GM23338 (cell line): ENCODE data around the gene CASP8.

Experiments
- EZH2 ChIP-seq: fragments of 200-600 bp; sonication (generic); IDR thresholded peaks from one replicate; pipeline ENCODE4 v1.8.0; 2017; ENCODE audit warnings: antibody characterized with exemption, mild to moderate bottlenecking, low read depth; ENCODE audit not compliant: unreplicated experiment
- EZH2phosphoT487 ChIP-seq: fragments of 200-600 bp; sonication (generic); IDR thresholded peaks from one replicate; pipeline ENCODE4 v1.8.1; 2018; ENCODE audit warnings: antibody characterized with exemption; ENCODE audit not compliant: unreplicated experiment
- TF ChIP-seq, protein P1 (sequence below), 2 experiments: fragments of 200-600 bp in 1 of 2; sonication (generic) in 1 of 2; conservative IDR thresholded peaks; 2 replicates each; pipeline versions ENCODE4 v1.5.1 to v1.6.1; 2016 to 2017; ENCODE audit warnings: antibody characterized with exemption in 2 of 2, low read depth in 2 of 2, mild to moderate bottlenecking in 2 of 2, moderate library complexity in 1 of 2
- TF ChIP-seq, protein P2 (sequence below): IDR thresholded peaks from 2 replicates; pipeline ENCODE4 v1.6.1; 2016; ENCODE audit warnings: antibody characterized with exemption

DNA sequence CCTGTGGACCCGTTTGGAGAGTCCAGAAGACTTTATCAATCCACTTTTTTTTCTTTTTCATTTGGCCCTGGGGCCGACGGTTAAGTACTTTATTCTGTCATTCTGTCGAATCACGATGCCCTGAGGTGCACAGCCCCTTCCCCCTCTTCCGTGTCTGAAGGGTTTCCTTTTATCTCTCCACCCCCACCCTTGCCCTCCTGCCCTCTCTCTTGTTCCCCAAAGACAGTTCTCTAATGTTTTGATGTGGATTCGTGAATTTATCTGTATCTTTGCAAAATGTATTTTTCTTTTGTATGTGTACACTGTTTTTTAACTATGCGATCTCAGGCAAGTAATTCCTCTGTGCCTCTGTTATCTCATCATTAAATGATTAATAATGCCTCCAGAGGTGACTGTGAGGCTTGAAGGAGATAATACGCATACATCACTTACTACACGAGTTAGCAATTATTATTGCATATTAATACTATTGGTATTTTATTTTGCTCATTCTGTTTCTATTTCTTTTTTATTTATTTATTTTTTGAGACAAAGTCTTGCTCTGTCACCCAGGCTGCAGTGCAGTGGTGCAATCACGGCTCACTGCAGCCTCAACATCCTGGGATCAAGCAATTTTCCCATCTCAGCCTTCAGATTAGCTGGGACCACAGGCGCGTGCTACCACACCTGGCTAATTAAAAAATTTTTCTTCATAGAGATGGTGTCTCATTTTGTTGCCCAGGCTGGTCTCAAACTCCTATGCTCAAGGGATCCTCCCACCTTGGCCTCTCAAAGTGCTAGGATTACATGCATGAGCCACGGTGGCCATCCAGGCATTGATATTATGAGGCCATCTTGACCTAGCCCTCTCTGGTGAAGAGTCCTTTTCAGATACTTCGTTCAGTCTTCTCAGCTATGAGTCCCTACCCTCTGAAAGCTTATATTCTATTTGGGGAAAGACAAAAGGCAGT lies 1.4 kb upstream of the CASP8 start:
- TF ChIP-seq, protein P1, sequence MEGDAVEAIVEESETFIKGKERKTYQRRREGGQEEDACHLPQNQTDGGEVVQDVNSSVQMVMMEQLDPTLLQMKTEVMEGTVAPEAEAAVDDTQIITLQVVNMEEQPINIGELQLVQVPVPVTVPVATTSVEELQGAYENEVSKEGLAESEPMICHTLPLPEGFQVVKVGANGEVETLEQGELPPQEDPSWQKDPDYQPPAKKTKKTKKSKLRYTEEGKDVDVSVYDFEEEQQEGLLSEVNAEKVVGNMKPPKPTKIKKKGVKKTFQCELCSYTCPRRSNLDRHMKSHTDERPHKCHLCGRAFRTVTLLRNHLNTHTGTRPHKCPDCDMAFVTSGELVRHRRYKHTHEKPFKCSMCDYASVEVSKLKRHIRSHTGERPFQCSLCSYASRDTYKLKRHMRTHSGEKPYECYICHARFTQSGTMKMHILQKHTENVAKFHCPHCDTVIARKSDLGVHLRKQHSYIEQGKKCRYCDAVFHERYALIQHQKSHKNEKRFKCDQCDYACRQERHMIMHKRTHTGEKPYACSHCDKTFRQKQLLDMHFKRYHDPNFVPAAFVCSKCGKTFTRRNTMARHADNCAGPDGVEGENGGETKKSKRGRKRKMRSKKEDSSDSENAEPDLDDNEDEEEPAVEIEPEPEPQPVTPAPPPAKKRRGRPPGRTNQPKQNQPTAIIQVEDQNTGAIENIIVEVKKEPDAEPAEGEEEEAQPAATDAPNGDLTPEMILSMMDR (conservative IDR thresholded peaks at IDR 0.05; ENCODE audit: low read depth in 2 of 2), result no peak
- no peak for TF ChIP-seq EZH2
- TF ChIP-seq, protein P2, sequence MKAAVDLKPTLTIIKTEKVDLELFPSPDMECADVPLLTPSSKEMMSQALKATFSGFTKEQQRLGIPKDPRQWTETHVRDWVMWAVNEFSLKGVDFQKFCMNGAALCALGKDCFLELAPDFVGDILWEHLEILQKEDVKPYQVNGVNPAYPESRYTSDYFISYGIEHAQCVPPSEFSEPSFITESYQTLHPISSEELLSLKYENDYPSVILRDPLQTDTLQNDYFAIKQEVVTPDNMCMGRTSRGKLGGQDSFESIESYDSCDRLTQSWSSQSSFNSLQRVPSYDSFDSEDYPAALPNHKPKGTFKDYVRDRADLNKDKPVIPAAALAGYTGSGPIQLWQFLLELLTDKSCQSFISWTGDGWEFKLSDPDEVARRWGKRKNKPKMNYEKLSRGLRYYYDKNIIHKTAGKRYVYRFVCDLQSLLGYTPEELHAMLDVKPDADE, result no peak
- TF ChIP-seq EZH2phosphoT487, result no peak
